HUES64 (cell line): ENCODE data around the gene AREG. TPM values are rescaled to one million over a fixed set of nuclear protein-coding genes. Genes with fewer than 3 reads are reported as not detected.
A peak's percentile ranks its signal among the peaks of the same experiment; 100 is the strongest.
"Not testable (repeated sequence)": the region's sequence is repeated elsewhere in the genome, so short reads cannot be mapped to it uniquely, and the experiment has no call there.

Experiments
- H3K27ac ChIP-seq: 2 replicates; pipeline ENCODE4 v1.7.0; 2013; ENCODE audit warnings: low read depth, low read length, inconsistent platforms
- H3K27me3 ChIP-seq: 2 replicates; pipeline ENCODE4 v1.6.1; 2013; ENCODE audit warnings: mild to moderate bottlenecking, low read length; ENCODE audit not compliant: insufficient read depth
- H3K36me3 ChIP-seq: 2 replicates; pipeline ENCODE4 v1.6.1; 2013; ENCODE audit warnings: mild to moderate bottlenecking, low read length; ENCODE audit not compliant: insufficient read depth
- H3K4me1 ChIP-seq: 2 replicates; pipeline ENCODE4 v1.6.1; 2013; ENCODE audit warnings: mild to moderate bottlenecking, low read length, moderate library complexity; ENCODE audit not compliant: insufficient read depth
- H3K4me3 ChIP-seq: 2 replicates; pipeline ENCODE4 v1.5.1; 2013; ENCODE audit warnings: mild to moderate bottlenecking, low read length, moderate library complexity
- H3K9ac ChIP-seq: 2 replicates; pipeline ENCODE4 v1.6.1; 2013; ENCODE audit warnings: mild to moderate bottlenecking, low read depth, low read length
- H3K9me3 ChIP-seq: 2 replicates; pipeline ENCODE4 v1.6.1; 2013; ENCODE audit warnings: low read depth, low read length; ENCODE audit not compliant: insufficient read depth
- WGBS: fragments of 150-250, 120-280 bp; methylation state at CpG from one replicate; pipeline ENCODE4 v1.1.7; 2013; ENCODE audit warnings: missing lambda C conversion rate; 5-methylcytosine and 5-hydroxymethylcytosine counted together
- polyA plus RNA-seq, 2 experiments: library from polyadenylated mRNA; stranded (reverse); fragments of 50-300 nt; gene quantifications; one replicate each; pipeline ENCODE4 v1.2.3, GENCODE V29; 2013

AREG gene
- not detected for polyA plus RNA-seq (2013, experiment 1 of 2)
- polyA plus RNA-seq (2013, experiment 2 of 2): not detected

- peak within 1 kb of the TSS; percentile 56 for H3K4me3 ChIP-seq
- H3K27ac ChIP-seq: no peak within 1 kb of the TSS
- peaks cover 8% of the 10 kb centered on the region; the same call in 1 of the 2 replicates for H3K4me1 ChIP-seq
- no peaks in the 10 kb centered on the region for H3K36me3 ChIP-seq
- no peaks in the 10 kb centered on the region for H3K9me3 ChIP-seq
- peaks cover 41% of the 10 kb centered on the region for H3K27me3 ChIP-seq
- H3K9ac ChIP-seq: no peak within 1 kb of the TSS
- WGBS: 2% methylated on average over 64 of the region's 64 CpGs
Measured at GRCh38 chr4:74444891-74445642, at the start of gene AREG. Gene AREG (plus strand): TSS chr4:74445136. CDS start chr4:74445346, 210 bp downstream.

GRCh38 chr4:74395633-74396032 lies 49.3 kb upstream of the AREG start:
- 82% methylated on average over 2 of the region's 2 CpGs for whole genome bisulfite sequencing
- Histone ChIP-seq H3K27me3 (no peaks in the 10 kb centered on the region), H3K4me1 (no peaks in the 10 kb centered on the region), H3K36me3 (no peaks in the 10 kb centered on the region), H3K27ac (no peak overlapping the region), H3K9ac (no peak overlapping the region), H3K4me3 (no peak overlapping the region), H3K9me3 (no peaks in the 10 kb centered on the region)

GRCh38 chr4:74397748-74398426 lies 47.0 kb upstream of the AREG start:
- H3K36me3 ChIP-seq: no peaks in the 10 kb centered on the region
- 83% methylated on average over 5 of the region's 6 CpGs for WGBS
- no peaks in the 10 kb centered on the region for H3K4me1 ChIP-seq
- H3K9ac ChIP-seq: no peak overlapping the region
- H3K4me3 ChIP-seq: no peak overlapping the region
- H3K27ac ChIP-seq: no peak overlapping the region
- H3K27me3 ChIP-seq: no peaks in the 10 kb centered on the region
- H3K9me3 ChIP-seq: no peaks in the 10 kb centered on the region

- H3K4me3 ChIP-seq, H3K9me3 ChIP-seq, H3K27ac ChIP-seq, H3K9ac ChIP-seq, H3K27me3 ChIP-seq, H3K36me3 ChIP-seq, H3K4me1 ChIP-seq: not testable (repeated sequence)
- WGBS: 95% methylated on average over 32 of the region's 32 CpGs
Measured at GRCh38 chr4:74398894-74399589, 45.9 kb upstream of the AREG start.

- Histone ChIP-seq H3K9me3 (no peaks in the 10 kb centered on the region), H3K4me3 (no peak overlapping the region), H3K4me1 (no peaks in the 10 kb centered on the region), H3K9ac (no peak overlapping the region), H3K27me3 (no peaks in the 10 kb centered on the region), H3K36me3 (no peaks in the 10 kb centered on the region), H3K27ac (no peak overlapping the region)
- 88% methylated on average over 9 of the region's 10 CpGs for WGBS
Measured at GRCh38 chr4:74400395-74400794, 44.5 kb upstream of the AREG start.

GRCh38 chr4:74402692-74403456 lies 42.1 kb upstream of the AREG start:
- no peak overlapping the region for H3K4me3 ChIP-seq
- WGBS: 91% methylated on average over 4 of the region's 5 CpGs
- no peaks in the 10 kb centered on the region for H3K36me3 ChIP-seq
- H3K9me3 ChIP-seq: no peaks in the 10 kb centered on the region
- no peaks in the 10 kb centered on the region for H3K27me3 ChIP-seq
- H3K27ac ChIP-seq: no peak overlapping the region
- H3K9ac ChIP-seq: no peak overlapping the region
- H3K4me1 ChIP-seq: no peaks in the 10 kb centered on the region

- Histone ChIP-seq H3K27ac (no peak overlapping the region), H3K4me3 (no peak overlapping the region), H3K9ac (no peak overlapping the region), H3K9me3 (no peaks in the 10 kb centered on the region), H3K4me1 (peaks cover 15% of the 10 kb centered on the region), H3K27me3 (no peaks in the 10 kb centered on the region), H3K36me3 (no peaks in the 10 kb centered on the region)
Measured at GRCh38 chr4:74407891-74408290, 37.0 kb upstream of the AREG start.

- Histone ChIP-seq H3K9ac (no peak overlapping the region), H3K4me3 (no peak overlapping the region), H3K27ac (no peak overlapping the region), H3K36me3 (no peaks in the 10 kb centered on the region), H3K27me3 (no peaks in the 10 kb centered on the region), H3K9me3 (no peaks in the 10 kb centered on the region), H3K4me1 (peaks cover 15% of the 10 kb centered on the region)
- 95% methylated on average over 3 of the region's 3 CpGs for WGBS
Measured at GRCh38 chr4:74408639-74409038, 36.3 kb upstream of the AREG start.

GRCh38 chr4:74410272-74410671 lies 34.7 kb upstream of the AREG start:
- Histone ChIP-seq H3K9me3 (no peaks in the 10 kb centered on the region), H3K4me3 (no peak overlapping the region), H3K27me3 (no peaks in the 10 kb centered on the region), H3K36me3 (no peaks in the 10 kb centered on the region), H3K27ac (no peak overlapping the region), H3K9ac (no peak overlapping the region), H3K4me1 (peaks cover 15% of the 10 kb centered on the region)
- 87% methylated on average over 2 of the region's 2 CpGs for WGBS

- H3K4me3 ChIP-seq: no peak overlapping the region
- H3K9ac ChIP-seq: no peak overlapping the region
- H3K27ac ChIP-seq: no peak overlapping the region
- no peaks in the 10 kb centered on the region for H3K36me3 ChIP-seq
- no peaks in the 10 kb centered on the region for H3K9me3 ChIP-seq
- H3K27me3 ChIP-seq: no peaks in the 10 kb centered on the region
- H3K4me1 ChIP-seq: peaks cover 15% of the 10 kb centered on the region
Measured at GRCh38 chr4:74412225-74412624, 32.7 kb upstream of the AREG start.

- Histone ChIP-seq H3K9me3 (no peaks in the 10 kb centered on the region), H3K4me1 (peaks cover 15% of the 10 kb centered on the region), H3K9ac (no peak overlapping the region), H3K4me3 (no peak overlapping the region), H3K27me3 (no peaks in the 10 kb centered on the region), H3K27ac (no peak overlapping the region), H3K36me3 (no peaks in the 10 kb centered on the region)
Measured at GRCh38 chr4:74413265-74413664, 31.7 kb upstream of the AREG start.
